Neuronal stem cell (in vitro differentiated cells): ENCODE results near the gene PAF1.

Experiments
- DNase-seq: peaks from one replicate; pipeline ENCODE4 v3.0.0-alpha.2; 2013; ENCODE audit warnings: low spot score
- H2AFZ ChIP-seq: one replicate; pipeline ENCODE4 v1.6.1; 2013; ENCODE audit warnings: mild to moderate bottlenecking, low read length, inconsistent platforms
- H2AK5ac ChIP-seq: 2 replicates; pipeline ENCODE4 v1.6.1; 2013; ENCODE audit warnings: low read depth, mild to moderate bottlenecking, inconsistent platforms, low read length, moderate library complexity, mixed read lengths
- H2BK120ac ChIP-seq: 2 replicates; pipeline ENCODE4 v1.6.1; 2013; ENCODE audit warnings: low read depth, mild to moderate bottlenecking, inconsistent platforms, low read length, moderate library complexity, mixed read lengths
- H2BK12ac ChIP-seq: one replicate; pipeline ENCODE4 v1.6.1; 2013; ENCODE audit warnings: low read length, inconsistent platforms
- H2BK15ac ChIP-seq: 2 replicates; pipeline ENCODE4 v1.6.1; 2013; ENCODE audit warnings: mild to moderate bottlenecking, low read length, inconsistent platforms, mixed read lengths
- H2BK5ac ChIP-seq: one replicate; pipeline ENCODE4 v1.6.1; 2013; ENCODE audit warnings: inconsistent platforms, mild to moderate bottlenecking, low read length, moderate library complexity
- H3K14ac ChIP-seq: one replicate; pipeline ENCODE4 v1.6.1; 2013; ENCODE audit warnings: low read length, inconsistent platforms
- H3K18ac ChIP-seq: 2 replicates; pipeline ENCODE4 v1.6.1; 2013; ENCODE audit warnings: low read length, inconsistent platforms
- H3K23ac ChIP-seq: 2 replicates; pipeline ENCODE4 v1.6.1; 2013; ENCODE audit warnings: low read depth, mild to moderate bottlenecking, mixed read lengths, low read length, inconsistent platforms; ENCODE audit not compliant: poor library complexity
- H3K27ac ChIP-seq: replicated peaks from 3 replicates; pipeline ENCODE4 v1.5.1; 2013; ENCODE audit warnings: low read length, inconsistent platforms
- H3K27me3 ChIP-seq, 3 experiments: 2 replicates each; pipeline ENCODE4 v1.6.1; 2013; ENCODE audit warnings: low read length in 3 of 3, mild to moderate bottlenecking in 2 of 3, inconsistent platforms in 1 of 3, low read depth in 1 of 3, mixed read lengths in 1 of 3, moderate library complexity in 1 of 3; ENCODE audit not compliant: control insufficient read depth in 3 of 3, insufficient read depth in 3 of 3
- H3K36me3 ChIP-seq, 2 donors: replicated peaks in 1 of 2; 2 replicates each; pipeline ENCODE4 v1.6.1; 2013; ENCODE audit warnings: low read length in 2 of 2; ENCODE audit not compliant: control insufficient read depth in 2 of 2, insufficient read depth in 2 of 2
- H3K4ac ChIP-seq: 2 replicates; pipeline ENCODE4 v1.6.1; 2013; ENCODE audit warnings: inconsistent platforms, mild to moderate bottlenecking, low read length, moderate library complexity
- H3K4me1 ChIP-seq, 2 donors: 1 replicate in 1 of 2; 2 replicates in 1 of 2; pipeline ENCODE4 v1.6.1; 2013; ENCODE audit warnings: low read length in 2 of 2, low read depth in 1 of 2; ENCODE audit not compliant: control insufficient read depth in 2 of 2, insufficient read depth in 1 of 2
- H3K4me2 ChIP-seq: one replicate; pipeline ENCODE4 v1.6.1; 2013; ENCODE audit warnings: mild to moderate bottlenecking, low read length, inconsistent platforms; ENCODE audit not compliant: insufficient read depth, poor library complexity, severe bottlenecking
- H3K4me3 ChIP-seq, 2 donors: 2 replicates each; pipeline ENCODE4 v1.5.1; 2013; ENCODE audit warnings: low read length in 2 of 2, mild to moderate bottlenecking in 2 of 2, inconsistent platforms in 1 of 2, moderate library complexity in 1 of 2
- H3K79me1 ChIP-seq: one replicate; pipeline ENCODE4 v1.6.1; 2013; ENCODE audit warnings: low read depth, mild to moderate bottlenecking, inconsistent platforms, low read length, moderate library complexity
- H3K9ac ChIP-seq: one replicate; pipeline ENCODE4 v1.6.1; 2013; ENCODE audit warnings: mild to moderate bottlenecking, low read depth, low read length, inconsistent platforms; ENCODE audit not compliant: poor library complexity
- H3K9me3 ChIP-seq, 2 donors: replicated peaks in 1 of 2; 2 replicates each; pipeline versions ENCODE3 to v1.6.1; 2013; ENCODE audit warnings: low read length in 2 of 2, mild to moderate bottlenecking in 2 of 2, inconsistent platforms in 1 of 2, low read depth in 1 of 2, mixed read lengths in 1 of 2, moderate library complexity in 1 of 2; ENCODE audit not compliant: control insufficient read depth in 2 of 2, insufficient read depth in 1 of 2
- H4K8ac ChIP-seq: one replicate; pipeline ENCODE4 v1.6.1; 2013; ENCODE audit warnings: low read depth, mild to moderate bottlenecking, inconsistent platforms, low read length, moderate library complexity
- H4K91ac ChIP-seq: one replicate; pipeline ENCODE4 v1.6.1; 2013; ENCODE audit warnings: low read length, low read depth, mild to moderate bottlenecking, inconsistent platforms; ENCODE audit not compliant: poor library complexity
- WGBS, 2 donors: extraction: QIAGEN DNeasy Blood & Tissue Kit; methylation state at CpG; one replicate each; pipeline ENCODE4 v1.1.7; 2013; ENCODE audit warnings: missing lambda C conversion rate in 2 of 2, mixed read lengths in 1 of 2; ENCODE audit not compliant: insufficient read length in 2 of 2, insufficient replicate concordance in 1 of 2; ENCODE audit errors: extremely low coverage in 2 of 2; 5-methylcytosine and 5-hydroxymethylcytosine counted together

The PAF1 gene

GRCh38 chr19:39370735-39371134 is 20.2 kb downstream of the PAF1 start:
- Histone ChIP-seq H2BK15ac (no peak overlapping the region), H2BK5ac (no peak overlapping the region), H2AK5ac (no peak overlapping the region), H4K8ac (no peak overlapping the region), H3K27me3 (no peaks in the 10 kb centered on the region), H3K79me1 (peaks cover 3% of the 10 kb centered on the region), H2AFZ (no peak overlapping the region), H2BK120ac (no peak overlapping the region), H3K4me3 (no peak overlapping the region), H3K9ac (no peak overlapping the region), H3K23ac (no peak overlapping the region), H3K4me1 (no peaks in the 10 kb centered on the region), H3K4ac (no peak overlapping the region), H2BK12ac (no peak overlapping the region), H3K36me3 (peaks cover 57 to 87% of the 10 kb centered on the region in 2 donors), H3K27ac (no peak overlapping the region), H3K18ac (no peak overlapping the region), H3K4me2 (no peak overlapping the region), H3K9me3 (no peaks in the 10 kb centered on the region), H4K91ac (no peak overlapping the region), H3K14ac (no peak overlapping the region)
- WGBS, 2 donors = no CpG with 5 or more reads among the region's 5 CpGs
- DNase-seq = no peak

- Histone ChIP-seq H3K36me3 (peaks cover 51 to 84% of the 10 kb centered on the region in 2 donors), H3K23ac (no peak overlapping the region), H3K4me2 (no peak overlapping the region)
These were observed 21.7 kb downstream of the PAF1 start for GRCh38 chr19:39369200-39369599.

GRCh38 chr19:39365531-39365930 is 25.4 kb downstream of the PAF1 start:
- peaks cover 48 to 84% of the 10 kb centered on the region in 2 donors for H3K36me3 ChIP-seq
- no peak overlapping the region for H3K4ac ChIP-seq
- no peak overlapping the region for H2AK5ac ChIP-seq
- no peak overlapping the region for H3K27ac ChIP-seq
- H3K4me1 ChIP-seq = no peaks in the 10 kb centered on the region
- no peaks in the 10 kb centered on the region for H3K9me3 ChIP-seq
- no CpG with 5 or more reads among the region's 1 CpG for WGBS, 2 donors
- H3K27me3 ChIP-seq = no peaks in the 10 kb centered on the region
- DNase-seq = no peak
- H2BK5ac ChIP-seq = no peak overlapping the region
- H3K79me1 ChIP-seq = peaks cover 3% of the 10 kb centered on the region
- no peak overlapping the region for H3K4me3 ChIP-seq
- no peak overlapping the region for H4K91ac ChIP-seq
- no peak overlapping the region for H2BK120ac ChIP-seq
- H3K14ac ChIP-seq = no peak overlapping the region
- H4K8ac ChIP-seq = no peak overlapping the region
- H3K9ac ChIP-seq = no peak overlapping the region
- no peak overlapping the region for H2BK12ac ChIP-seq
- H3K23ac ChIP-seq = no peak overlapping the region
- no peak overlapping the region for H3K18ac ChIP-seq
- H3K4me2 ChIP-seq = no peak overlapping the region
- no peak overlapping the region for H2BK15ac ChIP-seq
- H2AFZ ChIP-seq = no peak overlapping the region

More at GRCh38 chr19:39369200-39369599, 21.7 kb downstream of the PAF1 start:
- WGBS, 2 donors = no CpG with 5 or more reads among the region's 2 CpGs
- no peak overlapping the region for H2AK5ac ChIP-seq
- H3K9me3 ChIP-seq = no peaks in the 10 kb centered on the region
- H4K91ac ChIP-seq = no peak overlapping the region
- no peak overlapping the region for H3K4me3 ChIP-seq
- no peaks in the 10 kb centered on the region for H3K4me1 ChIP-seq
- no peak overlapping the region for H3K18ac ChIP-seq
- no peak overlapping the region for H2BK12ac ChIP-seq
- H2BK15ac ChIP-seq = no peak overlapping the region
- H3K9ac ChIP-seq = no peak overlapping the region
- H3K27me3 ChIP-seq = no peaks in the 10 kb centered on the region
- H3K14ac ChIP-seq = no peak overlapping the region
- no peak for DNase-seq
- no peak overlapping the region for H2BK120ac ChIP-seq
- H2AFZ ChIP-seq = no peak overlapping the region
- no peak overlapping the region for H3K27ac ChIP-seq
- H2BK5ac ChIP-seq = no peak overlapping the region
- H3K79me1 ChIP-seq = peaks cover 3% of the 10 kb centered on the region
- H3K4ac ChIP-seq = no peak overlapping the region
- no peak overlapping the region for H4K8ac ChIP-seq

- Histone ChIP-seq H4K8ac (no peak overlapping the region), H2AFZ (no peak overlapping the region), H3K9me3 (no peaks in the 10 kb centered on the region), H2BK12ac (no peak overlapping the region), H2AK5ac (no peak overlapping the region), H2BK15ac (no peak overlapping the region), H3K9ac (no peak overlapping the region), H2BK120ac (no peak overlapping the region), H3K4me3 (no peak overlapping the region), H2BK5ac (no peak overlapping the region), H3K27ac (no peak overlapping the region), H3K36me3 (peaks cover 44 to 82% of the 10 kb centered on the region in 2 donors), H3K4me2 (no peak overlapping the region), H3K79me1 (no peaks in the 10 kb centered on the region), H3K18ac (no peak overlapping the region), H4K91ac (no peak overlapping the region), H3K14ac (no peak overlapping the region), H3K4me1 (no peaks in the 10 kb centered on the region), H3K27me3 (no peaks in the 10 kb centered on the region), H3K4ac (no peak overlapping the region), H3K23ac (no peak overlapping the region)
- DNase-seq = no peak
- WGBS, 2 donors = no CpG with 5 or more reads among the region's 5 CpGs
These were observed 26.9 kb downstream of the PAF1 start for GRCh38 chr19:39363901-39364457.
